ENCODE measurements around the gene GCG. TPM values are rescaled to one million over a fixed set of nuclear protein-coding genes. Genes with fewer than 3 reads are reported as not detected.

GCG gene
- total RNA-seq, 1 donor from 2014 or later, result not detected

DNA sequence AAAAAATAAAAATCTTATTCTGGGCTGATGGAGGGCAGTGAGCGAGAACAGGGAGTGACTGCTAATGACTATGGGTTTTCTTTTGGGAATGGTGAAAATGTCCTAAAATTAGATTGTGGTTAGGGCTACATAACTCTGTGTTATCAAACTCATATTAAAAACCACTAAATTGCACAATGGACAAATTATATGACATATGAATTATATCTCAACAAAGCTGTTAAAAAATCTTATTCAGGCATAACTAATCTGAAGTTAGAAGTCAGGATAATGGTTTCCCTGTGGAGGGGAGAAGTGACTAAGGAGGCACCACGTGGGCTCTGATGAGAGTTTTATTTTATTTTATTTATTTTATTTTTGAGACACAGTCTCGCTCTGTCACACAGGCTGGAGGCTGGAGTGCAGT lies 45.9 kb downstream of the GCG start:
- Histone ChIP-seq H3K27ac (no peak overlapping the region), H3K36me3 (no peaks in the 10 kb centered on the region), H3K27me3 (ENCODE audit: low read depth) (no peaks in the 10 kb centered on the region), H3K9me3 (no peaks in the 10 kb centered on the region), H3K4me3 (no peak overlapping the region), H3K4me1 (no peaks in the 10 kb centered on the region)
- intact Hi-C loops (cut with DNase I), result no loop called here
- DNase-seq (no peak), ATAC-seq (no peak)
- no peak for TF ChIP-seq CTCF (IDR thresholded peaks at IDR 0.05)

- no peak for ATAC-seq
- no peak for DNase-seq
Measured at GRCh38 chr2:162103443-162104009, 48.5 kb downstream of the GCG start.

GRCh38 chr2:162100579-162100978 lies 51.5 kb downstream of the GCG start:
- Histone ChIP-seq H3K4me3 (no peak overlapping the region), H3K4me1 (no peaks in the 10 kb centered on the region), H3K27me3 (ENCODE audit: low read depth) (no peaks in the 10 kb centered on the region), H3K36me3 (no peaks in the 10 kb centered on the region), H3K9me3 (no peaks in the 10 kb centered on the region), H3K27ac (no peak overlapping the region)
- DNase-seq (no peak), ATAC-seq (no peak)
- intact Hi-C loops (cut with DNase I), result no loop called here
- no peak for TF ChIP-seq CTCF (IDR thresholded peaks at IDR 0.05)

More at GRCh38 chr2:162103443-162104009, 48.5 kb downstream of the GCG start:
- Histone ChIP-seq H3K4me3 (no peak overlapping the region), H3K9me3 (no peaks in the 10 kb centered on the region), H3K36me3 (no peaks in the 10 kb centered on the region), H3K27me3 (ENCODE audit: low read depth) (no peaks in the 10 kb centered on the region), H3K27ac (no peak overlapping the region), H3K4me1 (no peaks in the 10 kb centered on the region)
- no peak for TF ChIP-seq CTCF (IDR thresholded peaks at IDR 0.05)
- intact Hi-C loops (cut with DNase I), result no loop called here

DNA sequence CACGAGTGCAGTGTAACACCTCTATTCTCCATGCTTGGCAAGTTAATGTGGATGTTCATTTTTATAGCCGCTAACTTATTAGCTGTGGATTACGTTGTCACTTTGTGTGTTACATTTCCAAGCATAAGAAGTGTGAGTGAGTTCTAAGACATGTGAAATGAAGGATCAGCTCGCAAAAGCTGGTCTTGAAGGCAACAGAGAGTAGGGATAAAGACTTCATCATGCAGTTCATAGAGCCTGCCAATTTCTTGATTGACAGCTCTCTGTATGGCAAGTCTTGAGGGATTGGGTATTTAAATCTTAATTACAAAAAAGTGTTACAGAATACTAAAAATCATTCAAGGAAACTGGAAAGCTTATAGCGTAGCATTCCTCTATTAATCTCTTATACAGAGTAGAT lies 52.2 kb downstream of the GCG start:
- no peaks in the 10 kb centered on the region for H3K36me3 ChIP-seq
- H3K27ac ChIP-seq, result no peak overlapping the region
- no peak for ATAC-seq
- no peak overlapping the region for H3K4me3 ChIP-seq
- no peak for DNase-seq
- no peaks in the 10 kb centered on the region for H3K9me3 ChIP-seq
- H3K4me1 ChIP-seq, result no peaks in the 10 kb centered on the region
- no peak for TF ChIP-seq CTCF (IDR thresholded peaks at IDR 0.05)
- no peaks in the 10 kb centered on the region for H3K27me3 ChIP-seq (ENCODE audit: low read depth)
- intact Hi-C loops (cut with DNase I), result no loop called here

Other genes with a start within 250 kb of the GCG start
- gene DPP4, start 78.0 kb downstream of the GCG start, total RNA-seq, result 24.5 TPM
- gene FAP, start 91.2 kb upstream of the GCG start, total RNA-seq, result 3.4 TPM
- gene IFIH1, start 166.4 kb upstream of the GCG start, total RNA-seq, result 44.1 TPM
- gene GCA, start 191.9 kb upstream of the GCG start, total RNA-seq, result 94.0 TPM